ENCODE measurements around the gene FBXW11. TPM values are rescaled to one million over a fixed set of nuclear protein-coding genes. Genes with fewer than 3 reads are reported as not detected.
A peak's percentile ranks its signal among the peaks of the same experiment; 100 is the strongest.

Gene FBXW11
- total RNA-seq, 1 experiment from 2014 or later, result 52.2 TPM

- DNase-seq (ENCODE audit: low spot score) (peak; percentile 26), ATAC-seq (peak; percentile 12)
- peak overlapping the region; percentile 95 for H3K27ac Mint-ChIP-seq
- peaks cover 30% of the 10 kb centered on the region for H3K27me3 Mint-ChIP-seq (ENCODE audit: low read depth)
- H3K4me3 Mint-ChIP-seq, result peak overlapping the region; percentile 93
- ChIA-PET POLR2A (interaction anchor here (0.7 to 1.1 kb wide), 2 partner anchors 34 to 595 kb away, joined by 3 to 5 read pairs; no protein-coding TSS in a partner anchor), CTCF (interaction anchor here (0.6 to 5.9 kb wide), 5 partner anchors 25 to 96 kb away, joined by 3 to 65 read pairs (median 7); no protein-coding TSS in a partner anchor)
- H3K9me3 Mint-ChIP-seq, result no peaks in the 10 kb centered on the region
- TF ChIP-seq FOXK1 (CRISPR knock-in tag; IDR thresholded peaks at IDR 0.05) (0 out of 2 replicates have a peak, but pooled peaks have one; percentile 37), ZNF512 (CRISPR knock-in tag; IDR thresholded peaks at IDR 0.05; ENCODE audit: borderline replicate concordance) (no peak), TEAD4 (CRISPR knock-in tag; IDR thresholded peaks at IDR 0.05) (no peak)
- TF ChIP-seq, protein P1, sequence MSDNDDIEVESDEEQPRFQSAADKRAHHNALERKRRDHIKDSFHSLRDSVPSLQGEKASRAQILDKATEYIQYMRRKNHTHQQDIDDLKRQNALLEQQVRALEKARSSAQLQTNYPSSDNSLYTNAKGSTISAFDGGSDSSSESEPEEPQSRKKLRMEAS (CRISPR knock-in tag; IDR thresholded peaks at IDR 0.05), result 0 out of 2 replicates have a peak, but pooled peaks have one; percentile 26
- TF ChIP-seq, protein P2, sequence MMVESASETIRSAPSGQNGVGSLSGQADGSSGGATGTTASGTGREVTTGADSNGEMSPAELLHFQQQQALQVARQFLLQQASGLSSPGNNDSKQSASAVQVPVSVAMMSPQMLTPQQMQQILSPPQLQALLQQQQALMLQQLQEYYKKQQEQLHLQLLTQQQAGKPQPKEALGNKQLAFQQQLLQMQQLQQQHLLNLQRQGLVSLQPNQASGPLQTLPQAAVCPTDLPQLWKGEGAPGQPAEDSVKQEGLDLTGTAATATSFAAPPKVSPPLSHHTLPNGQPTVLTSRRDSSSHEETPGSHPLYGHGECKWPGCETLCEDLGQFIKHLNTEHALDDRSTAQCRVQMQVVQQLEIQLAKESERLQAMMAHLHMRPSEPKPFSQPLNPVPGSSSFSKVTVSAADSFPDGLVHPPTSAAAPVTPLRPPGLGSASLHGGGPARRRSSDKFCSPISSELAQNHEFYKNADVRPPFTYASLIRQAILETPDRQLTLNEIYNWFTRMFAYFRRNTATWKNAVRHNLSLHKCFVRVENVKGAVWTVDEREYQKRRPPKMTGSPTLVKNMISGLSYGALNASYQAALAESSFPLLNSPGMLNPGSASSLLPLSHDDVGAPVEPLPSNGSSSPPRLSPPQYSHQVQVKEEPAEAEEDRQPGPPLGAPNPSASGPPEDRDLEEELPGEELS (CRISPR knock-in tag; IDR thresholded peaks at IDR 0.05), result peak; percentile 53; the same call in 1 of the 2 replicates
- H3K36me3 Mint-ChIP-seq, result no peaks in the 10 kb centered on the region
- H3K4me1 Mint-ChIP-seq, result peaks cover 47% of the 10 kb centered on the region
These were observed 2.3 kb upstream of the FBXW11 start for GRCh38 chr5:172008689-172009141.

GRCh38 chr5:172008111-172008455 is 1.6 kb upstream of the FBXW11 start:
- no peaks in the 10 kb centered on the region for H3K36me3 Mint-ChIP-seq
- H3K9me3 Mint-ChIP-seq, result no peaks in the 10 kb centered on the region
- peaks cover 24% of the 10 kb centered on the region for H3K27me3 Mint-ChIP-seq (ENCODE audit: low read depth)
- H3K27ac Mint-ChIP-seq, result peak overlapping the region; percentile 95
- ChIA-PET CTCF (interaction anchor here (0.6 to 5.9 kb wide), 8 partner anchors 23 to 285 kb away, joined by 3 to 65 read pairs (median 6); partner anchors contain the start of gene STK10), POLR2A (interaction anchor here (0.6 to 0.7 kb wide), 3 partner anchors 51 to 596 kb away, joined by 3 to 5 read pairs (median 4); no protein-coding TSS in a partner anchor)
- H3K4me1 Mint-ChIP-seq, result peaks cover 53% of the 10 kb centered on the region
- peak overlapping the region; percentile 93 for H3K4me3 Mint-ChIP-seq
- DNase-seq (ENCODE audit: low spot score) (no peak), ATAC-seq (no peak)
- TF ChIP-seq CBFB (CRISPR knock-in tag; IDR thresholded peaks at IDR 0.05; ENCODE audit: low read depth), result no peak
- TF ChIP-seq, protein P3, sequence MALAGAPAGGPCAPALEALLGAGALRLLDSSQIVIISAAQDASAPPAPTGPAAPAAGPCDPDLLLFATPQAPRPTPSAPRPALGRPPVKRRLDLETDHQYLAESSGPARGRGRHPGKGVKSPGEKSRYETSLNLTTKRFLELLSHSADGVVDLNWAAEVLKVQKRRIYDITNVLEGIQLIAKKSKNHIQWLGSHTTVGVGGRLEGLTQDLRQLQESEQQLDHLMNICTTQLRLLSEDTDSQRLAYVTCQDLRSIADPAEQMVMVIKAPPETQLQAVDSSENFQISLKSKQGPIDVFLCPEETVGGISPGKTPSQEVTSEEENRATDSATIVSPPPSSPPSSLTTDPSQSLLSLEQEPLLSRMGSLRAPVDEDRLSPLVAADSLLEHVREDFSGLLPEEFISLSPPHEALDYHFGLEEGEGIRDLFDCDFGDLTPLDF (CRISPR knock-in tag; IDR thresholded peaks at IDR 0.05), result no peak
- no peak for TF ChIP-seq E2F4 (CRISPR knock-in tag; IDR thresholded peaks at IDR 0.05; ENCODE audit: borderline replicate concordance, low read depth)
- TF ChIP-seq ZNF232 (CRISPR knock-in tag; IDR thresholded peaks at IDR 0.05), result no peak
- TF ChIP-seq NR1H2 (CRISPR knock-in tag; IDR thresholded peaks at IDR 0.05), result no peak
- TF ChIP-seq, protein P4, sequence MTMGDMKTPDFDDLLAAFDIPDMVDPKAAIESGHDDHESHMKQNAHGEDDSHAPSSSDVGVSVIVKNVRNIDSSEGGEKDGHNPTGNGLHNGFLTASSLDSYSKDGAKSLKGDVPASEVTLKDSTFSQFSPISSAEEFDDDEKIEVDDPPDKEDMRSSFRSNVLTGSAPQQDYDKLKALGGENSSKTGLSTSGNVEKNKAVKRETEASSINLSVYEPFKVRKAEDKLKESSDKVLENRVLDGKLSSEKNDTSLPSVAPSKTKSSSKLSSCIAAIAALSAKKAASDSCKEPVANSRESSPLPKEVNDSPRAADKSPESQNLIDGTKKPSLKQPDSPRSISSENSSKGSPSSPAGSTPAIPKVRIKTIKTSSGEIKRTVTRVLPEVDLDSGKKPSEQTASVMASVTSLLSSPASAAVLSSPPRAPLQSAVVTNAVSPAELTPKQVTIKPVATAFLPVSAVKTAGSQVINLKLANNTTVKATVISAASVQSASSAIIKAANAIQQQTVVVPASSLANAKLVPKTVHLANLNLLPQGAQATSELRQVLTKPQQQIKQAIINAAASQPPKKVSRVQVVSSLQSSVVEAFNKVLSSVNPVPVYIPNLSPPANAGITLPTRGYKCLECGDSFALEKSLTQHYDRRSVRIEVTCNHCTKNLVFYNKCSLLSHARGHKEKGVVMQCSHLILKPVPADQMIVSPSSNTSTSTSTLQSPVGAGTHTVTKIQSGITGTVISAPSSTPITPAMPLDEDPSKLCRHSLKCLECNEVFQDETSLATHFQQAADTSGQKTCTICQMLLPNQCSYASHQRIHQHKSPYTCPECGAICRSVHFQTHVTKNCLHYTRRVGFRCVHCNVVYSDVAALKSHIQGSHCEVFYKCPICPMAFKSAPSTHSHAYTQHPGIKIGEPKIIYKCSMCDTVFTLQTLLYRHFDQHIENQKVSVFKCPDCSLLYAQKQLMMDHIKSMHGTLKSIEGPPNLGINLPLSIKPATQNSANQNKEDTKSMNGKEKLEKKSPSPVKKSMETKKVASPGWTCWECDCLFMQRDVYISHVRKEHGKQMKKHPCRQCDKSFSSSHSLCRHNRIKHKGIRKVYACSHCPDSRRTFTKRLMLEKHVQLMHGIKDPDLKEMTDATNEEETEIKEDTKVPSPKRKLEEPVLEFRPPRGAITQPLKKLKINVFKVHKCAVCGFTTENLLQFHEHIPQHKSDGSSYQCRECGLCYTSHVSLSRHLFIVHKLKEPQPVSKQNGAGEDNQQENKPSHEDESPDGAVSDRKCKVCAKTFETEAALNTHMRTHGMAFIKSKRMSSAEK (CRISPR knock-in tag; IDR thresholded peaks at IDR 0.05; ENCODE audit: borderline replicate concordance), result no peak
- no peak for TF ChIP-seq RELA (CRISPR knock-in tag; IDR thresholded peaks at IDR 0.05; ENCODE audit: borderline replicate concordance)
- TF ChIP-seq AR (CRISPR knock-in tag; IDR thresholded peaks at IDR 0.05), result no peak
- no peak for TF ChIP-seq ZNF263 (CRISPR knock-in tag; IDR thresholded peaks at IDR 0.05; ENCODE audit: low read depth)
- no peak for TF ChIP-seq AFF4 (CRISPR knock-in tag; IDR thresholded peaks at IDR 0.05; ENCODE audit: borderline replicate concordance)
- TF ChIP-seq HMGA2 (CRISPR knock-in tag; IDR thresholded peaks at IDR 0.05), result no peak
